ENCODE data around the gene IRX2. TPM values are rescaled to one million over a fixed set of nuclear protein-coding genes. Genes with fewer than 3 reads are reported as not detected.

Gene IRX2
- total RNA-seq, 2 experiments from 2014 or later, result not detected

DNA sequence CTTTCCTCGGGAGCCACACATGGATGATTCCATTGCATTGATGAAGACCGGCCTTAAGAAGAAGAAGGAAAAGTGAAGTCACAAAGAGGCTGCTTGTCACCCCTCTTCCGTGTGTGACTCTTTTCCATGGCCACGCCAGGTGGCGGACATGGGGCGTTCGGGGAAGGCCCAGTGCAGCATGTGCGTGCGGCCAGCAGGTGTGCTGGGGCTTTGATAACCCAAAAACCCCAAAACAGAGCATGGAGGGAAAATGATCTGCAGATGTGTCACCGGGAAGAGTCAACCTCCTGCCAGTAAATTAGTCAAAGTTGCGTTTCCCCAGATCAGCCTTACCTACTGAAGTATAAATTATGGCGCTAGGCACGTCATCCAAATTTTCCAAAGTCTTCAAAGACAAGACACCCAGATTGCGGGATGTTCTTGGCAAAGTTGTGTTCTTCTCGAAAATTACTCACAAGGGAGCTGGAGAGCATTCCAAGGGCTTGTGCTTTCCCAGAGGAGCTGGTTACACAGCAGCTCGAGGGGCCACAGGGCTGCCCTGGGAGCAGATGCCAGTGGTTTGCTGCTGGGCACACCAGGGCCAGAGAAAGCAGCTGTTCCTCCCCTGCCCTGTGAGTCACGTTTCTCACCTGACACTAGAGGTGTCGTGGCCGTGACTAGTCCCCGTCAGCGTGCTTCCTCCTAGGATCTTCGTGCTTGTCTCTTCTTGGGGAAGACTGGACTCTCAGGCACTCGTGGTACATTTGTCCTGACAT, 53.9 kb downstream of the IRX2 start:
- no peak overlapping the region for H3K27ac Mint-ChIP-seq
- ChIA-PET POLR2A (no interaction called here), CTCF (no interaction called here)
- H3K4me3 Mint-ChIP-seq, result no peak overlapping the region
- no peaks in the 10 kb centered on the region for H3K36me3 Mint-ChIP-seq (ENCODE audit: low read depth)
- no peaks in the 10 kb centered on the region for H3K4me1 Mint-ChIP-seq
- no peak for DNase-seq
- no peaks in the 10 kb centered on the region for H3K27me3 Mint-ChIP-seq
- H3K9me3 Mint-ChIP-seq, result peaks cover 12% of the 10 kb centered on the region

DNA sequence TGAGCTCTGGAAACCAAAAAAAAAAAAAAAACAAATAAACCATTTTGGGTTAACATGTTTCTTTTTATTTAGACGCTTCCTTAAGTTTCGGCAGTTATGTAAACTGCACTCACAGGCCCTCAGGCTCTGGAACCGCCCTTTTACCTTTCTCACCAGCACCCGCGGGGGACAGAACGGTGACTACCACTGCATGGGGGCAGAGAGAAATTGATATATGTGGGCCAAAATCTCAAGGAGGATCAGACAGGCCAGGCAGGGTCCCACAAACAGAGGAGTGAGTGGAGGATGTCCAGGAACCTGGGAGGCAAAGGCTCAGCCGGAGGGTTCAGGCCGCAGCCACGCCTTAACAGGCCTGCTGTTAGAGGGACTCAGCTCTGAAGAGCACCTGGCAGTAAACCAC, 54.4 kb downstream of the IRX2 start:
- DNase-seq, result no peak
- no peaks in the 10 kb centered on the region for H3K36me3 Mint-ChIP-seq (ENCODE audit: low read depth)
- H3K9me3 Mint-ChIP-seq, result peaks cover 12% of the 10 kb centered on the region
- no peaks in the 10 kb centered on the region for H3K4me1 Mint-ChIP-seq
- ChIA-PET POLR2A (no interaction called here), CTCF (no interaction called here)
- H3K27ac Mint-ChIP-seq, result no peak overlapping the region
- H3K4me3 Mint-ChIP-seq, result no peak overlapping the region
- H3K27me3 Mint-ChIP-seq, result no peaks in the 10 kb centered on the region
